ENCODE data around the gene PARD6G.

The PARD6G gene

GRCh38 chr18:80188643-80189530, 58.4 kb downstream of the PARD6G start:
- no peak for DNase-seq

- no peak for DNase-seq
These were observed 59.2 kb downstream of the PARD6G start for GRCh38 chr18:80187956-80188642.

GRCh38 chr18:80185545-80185944, 61.8 kb downstream of the PARD6G start:
- DNase-seq: no peak

- DNase-seq: no peak
These were observed 63.0 kb downstream of the PARD6G start for GRCh38 chr18:80184243-80184772.

GRCh38 chr18:80183273-80184050, 63.9 kb downstream of the PARD6G start:
- DNase-seq: no peak

- DNase-seq: no peak
These were observed 64.5 kb downstream of the PARD6G start for GRCh38 chr18:80182855-80183254.

- no peak for DNase-seq
These were observed 65.5 kb downstream of the PARD6G start for GRCh38 chr18:80181642-80182461.

- no peak for DNase-seq
These were observed 66.3 kb downstream of the PARD6G start for GRCh38 chr18:80180778-80181564.

GRCh38 chr18:80179857-80180558, 67.3 kb downstream of the PARD6G start:
- peak; percentile 73 for DNase-seq

GRCh38 chr18:80178935-80179818, 68.1 kb downstream of the PARD6G start:
- DNase-seq: no peak

GRCh38 chr18:80177128-80177527, 70.2 kb downstream of the PARD6G start:
- DNase-seq: no peak

- no peak for DNase-seq
These were observed 70.8 kb downstream of the PARD6G start for GRCh38 chr18:80176334-80177073.

- no peak for DNase-seq
These were observed 71.7 kb downstream of the PARD6G start for GRCh38 chr18:80175451-80176204.

GRCh38 chr18:80173060-80173459, 74.3 kb downstream of the PARD6G start:
- no peak for DNase-seq

- DNase-seq: no peak
These were observed 75.3 kb downstream of the PARD6G start for GRCh38 chr18:80172056-80172455.

- DNase-seq: no peak
These were observed 76.1 kb downstream of the PARD6G start for GRCh38 chr18:80171054-80171872.

- no peak for DNase-seq
These were observed 76.8 kb downstream of the PARD6G start for GRCh38 chr18:80170395-80171053.

All from NCI-H146 (cell line).